Subcutaneous adipose tissue (tissue), 4 donors: Measurements from ENCODE around the gene TUBA8. TPM values are rescaled to one million over a fixed set of nuclear protein-coding genes. Genes with fewer than 3 reads are reported as not detected.

ENCODE experiments used
- CTCF ChIP-seq: fragments of 450-650 bp; IDR thresholded peaks from one replicate; pipeline ENCODE4 v1.5.1; 2016; ENCODE audit warnings: low read depth, mild to moderate bottlenecking, control low read depth, antibody characterized with exemption, moderate library complexity
- total RNA-seq, 4 donors: library from RNA; depleted of rRNA; stranded (reverse); fragments of >200 nt; gene quantifications; one replicate each; pipeline ENCODE4 v1.1.0, GENCODE V29; 2016

Gene TUBA8
- total RNA-seq, 4 donors from 2014 or later, result 4.6 to 34.3 (median 19.3) TPM

- no peak for TF ChIP-seq CTCF
Measured at GRCh38 chr22:18120857-18121256, 10.2 kb downstream of the TUBA8 start.

GRCh38 chr22:18121506-18121905 lies 10.9 kb downstream of the TUBA8 start:
- TF ChIP-seq CTCF, result no peak

- TF ChIP-seq CTCF, result no peak
Measured at GRCh38 chr22:18121954-18122554, 11.4 kb downstream of the TUBA8 start.

- no peak for TF ChIP-seq CTCF
Measured at GRCh38 chr22:18126606-18127005, 16.0 kb downstream of the TUBA8 start.

GRCh38 chr22:18130018-18130417 lies 19.4 kb downstream of the TUBA8 start:
- no peak for TF ChIP-seq CTCF

GRCh38 chr22:18130699-18131429 lies 20.3 kb downstream of the TUBA8 start:
- no peak for TF ChIP-seq CTCF

GRCh38 chr22:18133452-18133851 lies 22.8 kb downstream of the TUBA8 start:
- TF ChIP-seq CTCF, result no peak
